Lower lobe of right lung (tissue), 2 donors: ENCODE measurements around the gene PSME1. TPM values are rescaled to one million over a fixed set of nuclear protein-coding genes. Genes with fewer than 3 reads are reported as not detected.

ENCODE experiments used
- ATAC-seq, 2 donors: fragments of 200-7000 bp; cut with Tn5 transposase; one replicate each; pipeline ENCODE4 v1.9.1; 2020 to 2022; ENCODE audit warnings: mild to moderate bottlenecking in 2 of 2, moderate library complexity in 2 of 2
- DNase-seq: peaks from one replicate; pipeline ENCODE4 v3.0.0-alpha.2; 2020
- H3K27ac ChIP-seq: fragments of 200-600 bp; one replicate; pipeline ENCODE4 v1.8.0; 2022
- H3K27me3 ChIP-seq: fragments of 200-600 bp; one replicate; pipeline ENCODE4 v1.8.0; 2022; ENCODE audit warnings: low read depth
- H3K36me3 ChIP-seq: fragments of 200-600 bp; one replicate; pipeline ENCODE4 v1.8.0; 2022; ENCODE audit warnings: mild to moderate bottlenecking
- H3K4me1 ChIP-seq: fragments of 200-600 bp; one replicate; pipeline ENCODE4 v1.8.0; 2022
- H3K4me3 ChIP-seq: fragments of 200-600 bp; one replicate; pipeline ENCODE4 v1.8.0; 2022; ENCODE audit warnings: mild to moderate bottlenecking
- H3K9me3 ChIP-seq: fragments of 200-600 bp; one replicate; pipeline ENCODE4 v1.8.0; 2022
- CTCF ChIP-seq: fragments of 200-600 bp; IDR thresholded peaks from one replicate; pipeline ENCODE4 v1.8.0; 2022; ENCODE audit warnings: antibody characterized with exemption, mild to moderate bottlenecking
- intact Hi-C: fragments of 100-400 bp; cut with DNase I; formaldehyde crosslinking; loops from one replicate; pipeline ENCODE4 v1.11.0; 2022
- total RNA-seq: library from RNA; stranded (reverse); fragmentation: NEBNext Ultra II Directional; extraction: Animal tissue kit (Norgen Biotek cat#: 25700); gene quantifications from one replicate; pipeline ENCODE4 v1.2.1, GENCODE V29; 2021
- donor health status: DM: no; HTN: yes; CAD: no; lungs with severe emphysema.

PSME1 gene
- total RNA-seq, 1 donor from 2014 or later: 198 TPM

- no peak for TF ChIP-seq CTCF
- Histone ChIP-seq H3K9me3 (no peaks in the 10 kb centered on the region), H3K27ac (peak overlapping the region; percentile 97), H3K36me3 (peaks cover 29% of the 10 kb centered on the region), H3K4me3 (peak overlapping the region; percentile 100), H3K27me3 (no peaks in the 10 kb centered on the region), H3K4me1 (peaks cover 47% of the 10 kb centered on the region)
- DNase-seq: no peak
- intact Hi-C loops: no loop called here
- ATAC-seq: no peak
Observed at GRCh38 chr14:24135584-24135833, 485 bp upstream of the PSME1 start.

GRCh38 chr14:24136684-24137528 lies 912 bp downstream of the PSME1 start:
- Histone ChIP-seq H3K9me3 (no peaks in the 10 kb centered on the region), H3K36me3 (peaks cover 29% of the 10 kb centered on the region), H3K4me1 (peaks cover 48% of the 10 kb centered on the region), H3K27ac (peak overlapping the region; percentile 97), H3K4me3 (peak overlapping the region; percentile 100), H3K27me3 (no peaks in the 10 kb centered on the region)
- TF ChIP-seq CTCF: no peak
- DNase-seq (no peak), ATAC-seq (no peak)
- intact Hi-C loops: no loop called here

- intact Hi-C loops: no loop called here
- ATAC-seq (no peak), DNase-seq (no peak)
- Histone ChIP-seq H3K36me3 (peaks cover 29% of the 10 kb centered on the region), H3K9me3 (no peaks in the 10 kb centered on the region), H3K4me1 (peaks cover 53% of the 10 kb centered on the region), H3K27ac (no peak overlapping the region), H3K4me3 (peak overlapping the region; percentile 100), H3K27me3 (no peaks in the 10 kb centered on the region)
- no peak for TF ChIP-seq CTCF
Observed at GRCh38 chr14:24137529-24138395, 1.8 kb downstream of the PSME1 start.

GRCh38 chr14:24138396-24139271 lies 2.6 kb downstream of the PSME1 start:
- peaks cover 34% of the 10 kb centered on the region for H3K36me3 ChIP-seq

More at GRCh38 chr14:24138396-24139271, 2.6 kb downstream of the PSME1 start:
- intact Hi-C loops: no loop called here
- TF ChIP-seq CTCF: no peak
- Histone ChIP-seq H3K9me3 (no peaks in the 10 kb centered on the region), H3K27ac (no peak overlapping the region), H3K27me3 (no peaks in the 10 kb centered on the region), H3K4me1 (peaks cover 53% of the 10 kb centered on the region), H3K4me3 (no peak overlapping the region)
- ATAC-seq (no peak), DNase-seq (no peak)
